Ishikawa (cell line): ENCODE data around the gene NDUFAF2.

Experiments used
- NFIC ChIP-seq: IDR thresholded peaks from 2 replicates; pipeline ENCODE4 v1.6.1; 2012
- RAD21 ChIP-seq: IDR thresholded peaks from 2 replicates; pipeline ENCODE4 v1.6.1; 2012; ENCODE audit warnings: low read depth
- ZBTB7A ChIP-seq: IDR thresholded peaks from 2 replicates; pipeline ENCODE4 v1.6.1; 2012; ENCODE audit warnings: low read depth
- TF ChIP-seq, protein P1 (sequence below): IDR thresholded peaks from 2 replicates; pipeline ENCODE4 v1.6.1; 2012; ENCODE audit warnings: low read depth, mild to moderate bottlenecking

DNA sequence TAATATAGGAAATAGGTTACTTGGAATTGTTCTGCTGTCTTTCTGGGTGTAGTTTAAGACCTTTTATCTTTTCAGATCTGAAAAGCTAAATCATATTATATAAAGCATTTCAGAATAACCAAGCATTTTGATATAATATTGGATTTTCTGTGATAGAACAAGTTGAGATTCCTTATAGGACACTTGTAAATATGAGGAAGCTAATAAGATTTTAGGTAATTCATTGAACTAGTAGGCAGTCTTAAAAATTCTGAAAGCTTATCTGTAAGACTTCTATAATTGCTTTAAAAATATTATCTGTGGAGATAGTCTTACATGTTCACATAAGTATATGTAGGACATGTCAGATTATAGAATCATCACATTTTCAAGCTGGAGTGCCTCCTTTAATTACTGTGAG is 114.5 kb downstream of the NDUFAF2 start:
- TF ChIP-seq NFIC, result no peak
- TF ChIP-seq RAD21, result no peak
- TF ChIP-seq, protein P1, sequence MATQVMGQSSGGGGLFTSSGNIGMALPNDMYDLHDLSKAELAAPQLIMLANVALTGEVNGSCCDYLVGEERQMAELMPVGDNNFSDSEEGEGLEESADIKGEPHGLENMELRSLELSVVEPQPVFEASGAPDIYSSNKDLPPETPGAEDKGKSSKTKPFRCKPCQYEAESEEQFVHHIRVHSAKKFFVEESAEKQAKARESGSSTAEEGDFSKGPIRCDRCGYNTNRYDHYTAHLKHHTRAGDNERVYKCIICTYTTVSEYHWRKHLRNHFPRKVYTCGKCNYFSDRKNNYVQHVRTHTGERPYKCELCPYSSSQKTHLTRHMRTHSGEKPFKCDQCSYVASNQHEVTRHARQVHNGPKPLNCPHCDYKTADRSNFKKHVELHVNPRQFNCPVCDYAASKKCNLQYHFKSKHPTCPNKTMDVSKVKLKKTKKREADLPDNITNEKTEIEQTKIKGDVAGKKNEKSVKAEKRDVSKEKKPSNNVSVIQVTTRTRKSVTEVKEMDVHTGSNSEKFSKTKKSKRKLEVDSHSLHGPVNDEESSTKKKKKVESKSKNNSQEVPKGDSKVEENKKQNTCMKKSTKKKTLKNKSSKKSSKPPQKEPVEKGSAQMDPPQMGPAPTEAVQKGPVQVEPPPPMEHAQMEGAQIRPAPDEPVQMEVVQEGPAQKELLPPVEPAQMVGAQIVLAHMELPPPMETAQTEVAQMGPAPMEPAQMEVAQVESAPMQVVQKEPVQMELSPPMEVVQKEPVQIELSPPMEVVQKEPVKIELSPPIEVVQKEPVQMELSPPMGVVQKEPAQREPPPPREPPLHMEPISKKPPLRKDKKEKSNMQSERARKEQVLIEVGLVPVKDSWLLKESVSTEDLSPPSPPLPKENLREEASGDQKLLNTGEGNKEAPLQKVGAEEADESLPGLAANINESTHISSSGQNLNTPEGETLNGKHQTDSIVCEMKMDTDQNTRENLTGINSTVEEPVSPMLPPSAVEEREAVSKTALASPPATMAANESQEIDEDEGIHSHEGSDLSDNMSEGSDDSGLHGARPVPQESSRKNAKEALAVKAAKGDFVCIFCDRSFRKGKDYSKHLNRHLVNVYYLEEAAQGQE, result no peak
- TF ChIP-seq ZBTB7A, result no peak
